SK-N-MC (cell line): ENCODE results near the gene DBN1.

Experiments used
- EZH2 ChIP-seq: fragments of 200-600 bp; sonication (generic); IDR thresholded peaks from one replicate; pipeline ENCODE4 v1.6.1; 2017; ENCODE audit warnings: antibody characterized with exemption
- POLR2AphosphoS5 ChIP-seq: IDR thresholded peaks from 2 replicates; pipeline ENCODE4 v1.6.1; 2012; ENCODE audit warnings: mild to moderate bottlenecking, low read depth, low read length, borderline replicate concordance

DNA sequence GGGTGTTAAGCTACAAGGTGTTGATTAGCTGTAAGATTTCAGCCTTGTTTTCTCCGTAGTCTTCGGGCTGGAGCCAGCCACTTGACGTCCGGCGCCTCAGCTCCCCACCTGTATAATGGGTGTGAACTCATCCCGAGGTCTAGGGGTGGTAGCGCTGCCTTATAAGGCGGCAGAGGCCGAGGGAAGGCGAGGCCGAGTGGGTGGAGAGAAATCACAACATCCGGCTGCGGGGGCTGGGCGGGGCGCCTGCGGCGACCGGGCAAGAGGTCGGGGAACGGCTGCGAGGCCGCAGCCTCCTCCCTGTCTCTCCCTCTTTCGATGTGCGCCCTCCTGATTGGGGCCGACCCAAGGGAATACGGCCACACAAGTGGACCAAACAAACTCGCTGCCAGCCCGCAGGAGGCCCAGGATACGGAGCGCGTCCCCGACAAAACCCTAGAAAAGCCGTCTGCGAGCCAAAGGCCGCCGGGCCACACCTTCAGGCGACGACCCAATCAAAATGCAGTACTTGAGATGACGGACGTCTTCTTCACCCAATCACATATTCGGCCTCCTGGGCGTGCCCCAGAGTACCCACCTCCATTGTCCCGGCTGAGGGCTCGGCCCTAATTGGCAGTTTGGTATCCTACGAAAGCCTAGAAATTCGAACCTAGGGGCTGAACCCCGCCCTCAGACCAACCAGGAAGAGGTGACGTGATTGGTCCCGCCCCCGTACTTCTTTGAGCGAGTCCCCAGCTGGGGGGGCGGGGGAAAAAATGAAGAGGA lies 47.5 kb downstream of the DBN1 start:
- peak; percentile 86 for TF ChIP-seq POLR2AphosphoS5
- TF ChIP-seq EZH2 = no peak
